K562 (cell line): Measurements from ENCODE around the gene VWDE. TPM values are rescaled to one million over a fixed set of nuclear protein-coding genes. Genes with fewer than 3 reads are reported as not detected.

Experiments
- ATAC-seq: fragments of 200-7000 bp; cut with Tn5 transposase; 3 replicates; pipeline ENCODE4 v1.9.1; 2020; ENCODE audit warnings: moderate library complexity
- BruUV-seq: library from RNA; stranded (reverse); fragments of 400-500 nt; replicated peaks from 2 replicates; lab custom pipeline; 2021; lab: Mats Ljungman, UMichigan
- CTCF ChIA-PET: fragments of 300-600 bp; formaldehyde crosslinking; extraction: SDS; loops from one replicate; lab custom pipeline; 2021; ENCODE audit warnings: low intra/inter-chr PET ratio; lab: Yijun Ruan, JAX
- POLR2A ChIA-PET: fragments of 300-600, 350-650 bp; sonication (Branson Sonifier 250); formaldehyde crosslinking; extraction: SDS; loops from one replicate; lab custom pipeline; 2021; ENCODE audit warnings: antibody characterized with exemption, inconsistent platforms; lab: Yijun Ruan, JAX
- DNase-seq, 4 experiments: peaks; one replicate each; pipeline versions ENCODE4 v3.0.0 to v3.0.0-alpha.2; 2011 to 2018; ENCODE audit warnings: low spot score in 3 of 4, mixed read lengths in 3 of 4; ENCODE audit errors: extremely low read depth in 1 of 4
- FAIRE-seq: peaks from 2 replicates; lab custom pipeline; 2011; peaks lifted over from hg19 to GRCh38; lab: Jason Lieb, UNC
- H2AFZ ChIP-seq: 2 replicates; pipeline ENCODE4 v1.6.0; 2011; ENCODE audit warnings: low read depth, low read length, control low read depth, inconsistent platforms
- H3K27ac ChIP-seq: fragments of 200-600 bp; 3 replicates; pipeline ENCODE4 v1.8.0; 2011; ENCODE audit warnings: low read depth, mild to moderate bottlenecking, control low read depth, inconsistent platforms, low read length, moderate library complexity, mixed read lengths; ENCODE audit errors: extremely low read depth
- H3K27me3 ChIP-seq, 2 experiments: fragments of 300-600 bp in 1 of 2; 2 replicates in 1 of 2; 3 replicates in 1 of 2; pipeline versions ENCODE4 v1.6.0 to v1.8.0; 2011; ENCODE audit warnings: inconsistent platforms in 2 of 2, low read length in 2 of 2, mild to moderate bottlenecking in 1 of 2, mixed read lengths in 1 of 2, moderate library complexity in 1 of 2; ENCODE audit not compliant: control insufficient read depth in 2 of 2, insufficient read depth in 2 of 2
- H3K36me3 ChIP-seq: fragments of 300-600 bp; 3 replicates; pipeline ENCODE4 v1.8.0; 2011; ENCODE audit warnings: mild to moderate bottlenecking, low read length, inconsistent platforms; ENCODE audit not compliant: control insufficient read depth, insufficient read depth
- H3K4me1 ChIP-seq, 2 experiments: fragments of 200-600 bp in 1 of 2; replicated peaks in 1 of 2; 2 replicates in 1 of 2; 3 replicates in 1 of 2; pipeline versions ENCODE4 v1.5.1 to v1.8.0; 2011; ENCODE audit warnings: inconsistent platforms in 2 of 2, low read length in 2 of 2, mild to moderate bottlenecking in 1 of 2, mixed read lengths in 1 of 2, moderate library complexity in 1 of 2; ENCODE audit not compliant: control insufficient read depth in 2 of 2, insufficient read depth in 2 of 2
- H3K4me2 ChIP-seq: 2 replicates; pipeline ENCODE4 v1.6.1; 2011; ENCODE audit warnings: low read length, control low read depth, inconsistent platforms, mixed read lengths; ENCODE audit not compliant: insufficient read depth
- H3K4me3 ChIP-seq: fragments of 200-600 bp; sonication (generic), shearing (Covaris generic); 2 replicates; pipeline ENCODE4 v1.5.1; 2016; ENCODE audit warnings: control low read depth, inconsistent platforms
- H3K79me2 ChIP-seq: fragments of 200-600 bp; 3 replicates; pipeline ENCODE4 v1.8.0; 2011; ENCODE audit warnings: low read length, inconsistent platforms; ENCODE audit not compliant: control insufficient read depth, insufficient read depth
- H3K9ac ChIP-seq, 2 experiments: 2 replicates each; pipeline versions ENCODE4 v1.6.0 to v1.6.1; 2011; ENCODE audit warnings: low read depth in 2 of 2, low read length in 2 of 2, control low read depth in 1 of 2, inconsistent platforms in 1 of 2, mild to moderate bottlenecking in 1 of 2, mixed read lengths in 1 of 2; ENCODE audit not compliant: insufficient read depth in 1 of 2
- H3K9me1 ChIP-seq: one replicate; pipeline ENCODE4 v1.6.0; 2011; ENCODE audit warnings: inconsistent platforms, mild to moderate bottlenecking, low read length, moderate library complexity; ENCODE audit not compliant: control insufficient read depth, insufficient read depth
- H3K9me3 ChIP-seq: replicated peaks from 2 replicates; pipeline ENCODE4 v1.5.1; 2011; ENCODE audit warnings: low read depth, low read length, inconsistent platforms; ENCODE audit not compliant: control insufficient read depth, insufficient read depth
- H4K20me1 ChIP-seq: replicated peaks from 2 replicates; pipeline ENCODE4 v1.6.1; 2011; ENCODE audit warnings: low read length, inconsistent platforms, mixed read lengths; ENCODE audit not compliant: control insufficient read depth, insufficient read depth
- CHD1 ChIP-seq: fragments of 200-600 bp; sonication (generic); IDR thresholded peaks from one replicate; pipeline ENCODE4 v1.6.1; 2012; ENCODE audit warnings: mild to moderate bottlenecking, moderate library complexity, low read length, inconsistent platforms
- FIP1L1 ChIP-seq: fragments of 200-400 bp; formaldehyde crosslinking; IDR thresholded peaks from 2 replicates; pipeline ENCODE4 v1.6.1; 2018; ENCODE audit warnings: mild to moderate bottlenecking, low read depth, low read length; ENCODE audit not compliant: poor library complexity, severe bottlenecking
- RBFOX2 ChIP-seq: fragments of 200-400 bp; formaldehyde crosslinking; IDR thresholded peaks from 2 replicates; pipeline ENCODE4 v1.6.1; 2017; ENCODE audit warnings: low read depth, mild to moderate bottlenecking, low read length, moderate library complexity
- SP1 ChIP-seq: sonication (generic); formaldehyde crosslinking; IDR thresholded peaks from 2 replicates; pipeline ENCODE4 v1.8.1; 2022; ENCODE audit warnings: mild to moderate bottlenecking, missing genetic modification reagents
- TEAD2 ChIP-seq: fragments of 450-650 bp; IDR thresholded peaks from 2 replicates; pipeline ENCODE4 v1.6.1; 2016; ENCODE audit warnings: missing genetic modification characterization, control low read depth, missing compliant biosample characterization
- ZNF584 ChIP-seq: fragments of 200-800 bp; sonication (Bioruptor generic); IDR thresholded peaks from 2 replicates; pipeline ENCODE4 v1.6.1; 2016; ENCODE audit warnings: low read depth, mild to moderate bottlenecking, missing genetic modification characterization, missing compliant biosample characterization
- WGBS: fragments of 100-300 bp; shearing (Covaris generic); methylation state at CpG from one replicate; pipeline ENCODE4 v1.1.6; 2016; ENCODE audit warnings: low coverage, mixed read lengths; ENCODE audit not compliant: insufficient coverage; ENCODE audit errors: missing lambda C conversion rate; 5-methylcytosine and 5-hydroxymethylcytosine counted together
- in situ Hi-C: fragments of 300-500 bp; cut with MboI; formaldehyde crosslinking; loops from 4 replicates; pipeline ENCODE4 v1.15.0; 2018; ENCODE audit warnings: inconsistent platforms, mixed read lengths
- intact Hi-C: fragments of 100-400 bp; cut with micrococcal nuclease; formaldehyde crosslinking; loops from 2 replicates; pipeline ENCODE4 v1.14.2; 2022
- polyA plus RNA-seq, 8 experiments: library from polyadenylated mRNA; depleted of rRNA in 4 of 8; stranded (reverse) in 5 of 8; unstranded in 3 of 8; fragments of >200 nt; fragmentation: Nextera tagmentation in 2 of 8; fragmentation: Illumina TruSeq in 1 of 8; extraction: Ambion mirVana in 2 of 8; extraction: Trizol in 1 of 8; gene quantifications; 2 replicates each; pipeline versions ENCODE4 v1.2.1 to v1.2.3, GENCODE V29; 2011 to 2014; ENCODE audit warnings: inconsistent platforms in 1 of 8, missing spikeins in 1 of 8
- total RNA-seq, 7 experiments: library from RNA; depleted of rRNA in 6 of 7; stranded (reverse); fragments of >200 nt in 6 of 7; fragmentation: Illumina TruSeq in 2 of 7; extraction: Trizol in 2 of 7; gene quantifications; 2 replicates each; pipeline versions ENCODE4 v1.2.1 to v1.2.3, GENCODE V29; 2011 to 2021; ENCODE audit warnings: low replicate concordance in 1 of 7
- TF ChIP-seq, protein P1 (sequence below): fragments of 250-450 bp; sonication (Bioruptor Pico); IDR thresholded peaks from 2 replicates; pipeline ENCODE4 v1.8.0; 2022; ENCODE audit warnings: moderate library complexity, mild to moderate bottlenecking, inconsistent platforms

The VWDE gene
- total and polyA plus RNA-seq, 9 of the 15 experiments (the other 6 are each of a cell fraction or from before 2014, with no cell fraction given), result 40.6 to 162 (median 95.2) TPM

DNA sequence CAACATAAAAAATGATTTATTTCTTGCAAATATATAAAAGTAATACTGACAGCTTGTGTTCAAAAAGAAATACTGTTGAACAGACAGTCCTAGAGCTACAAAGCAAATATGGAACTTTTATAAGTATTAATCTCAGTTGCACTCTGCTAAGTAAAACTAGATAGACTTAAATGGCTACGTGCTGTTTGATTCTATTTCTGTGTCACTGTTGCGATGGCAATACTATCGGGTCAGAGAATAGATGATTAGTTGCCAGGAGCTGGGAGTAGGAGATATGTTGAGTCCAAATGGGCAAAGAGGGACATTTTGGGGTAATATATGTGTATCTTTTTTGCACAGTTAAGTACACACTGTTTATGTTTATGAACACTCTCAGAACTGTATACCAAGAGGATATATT is 41.1 kb upstream of the VWDE start:
- in situ Hi-C loops (no loop called here), intact Hi-C loops (no loop called here)
- 18% methylated on average over 3 of the region's 3 CpGs for WGBS
- H3K4me2 ChIP-seq, result no peak overlapping the region
- no peaks in the 10 kb centered on the region for H3K9me3 ChIP-seq
- TF ChIP-seq TEAD2, result no peak
- TF ChIP-seq ZNF584 (CRISPR knock-in tag), result no peak
- no peak for TF ChIP-seq CHD1
- no peak for TF ChIP-seq FIP1L1
- no peak for TF ChIP-seq RBFOX2
- TF ChIP-seq, protein P1, sequence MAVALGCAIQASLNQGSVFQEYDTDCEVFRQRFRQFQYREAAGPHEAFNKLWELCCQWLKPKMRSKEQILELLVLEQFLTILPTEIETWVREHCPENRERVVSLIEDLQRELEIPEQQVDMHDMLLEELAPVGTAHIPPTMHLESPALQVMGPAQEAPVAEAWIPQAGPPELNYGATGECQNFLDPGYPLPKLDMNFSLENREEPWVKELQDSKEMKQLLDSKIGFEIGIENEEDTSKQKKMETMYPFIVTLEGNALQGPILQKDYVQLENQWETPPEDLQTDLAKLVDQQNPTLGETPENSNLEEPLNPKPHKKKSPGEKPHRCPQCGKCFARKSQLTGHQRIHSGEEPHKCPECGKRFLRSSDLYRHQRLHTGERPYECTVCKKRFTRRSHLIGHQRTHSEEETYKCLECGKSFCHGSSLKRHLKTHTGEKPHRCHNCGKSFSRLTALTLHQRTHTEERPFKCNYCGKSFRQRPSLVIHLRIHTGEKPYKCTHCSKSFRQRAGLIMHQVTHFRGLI (CRISPR knock-in tag), result no peak
- no peak for TF ChIP-seq SP1 (CRISPR knock-in tag)
- no peaks in the 10 kb centered on the region for H3K4me1 ChIP-seq
- BruUV-seq, result no TSS peak
- H4K20me1 ChIP-seq, result no peaks in the 10 kb centered on the region
- ChIA-PET CTCF (no interaction called here), POLR2A (no interaction called here)
- FAIRE-seq, result no peak
- H3K9ac ChIP-seq, result no peak overlapping the region
- no peaks in the 10 kb centered on the region for H3K79me2 ChIP-seq
- ATAC-seq, result no peak
- no peaks in the 10 kb centered on the region for H3K36me3 ChIP-seq
- no peak overlapping the region for H2AFZ ChIP-seq
- H3K9me1 ChIP-seq, result no peaks in the 10 kb centered on the region
- H3K27ac ChIP-seq, result no peak overlapping the region
- no peak for DNase-seq
- H3K27me3 ChIP-seq, result no peaks in the 10 kb centered on the region
- no peak overlapping the region for H3K4me3 ChIP-seq
